KOPT-K1 (cell line): ENCODE results near the gene MAP4.

ENCODE experiments used
- H3K27ac ChIP-seq: fragments of 200-600 bp; sonication (generic); 2 replicates; pipeline ENCODE4 v1.5.1; 2016; ENCODE audit warnings: antibody characterized with exemption, mild to moderate bottlenecking, low read depth, low read length; ENCODE audit not compliant: poor library complexity, severe bottlenecking
- H3K36me3 ChIP-seq: fragments of 200-600 bp; sonication (generic); 2 replicates; pipeline ENCODE4 v1.5.1; 2017; ENCODE audit warnings: antibody characterized with exemption, mild to moderate bottlenecking, low read length, moderate library complexity; ENCODE audit not compliant: insufficient read depth
- H3K9me3 ChIP-seq: fragments of 200-600 bp; sonication (generic); 2 replicates; pipeline ENCODE4 v1.5.1; 2017; ENCODE audit warnings: antibody characterized with exemption, low read length, mild to moderate bottlenecking; ENCODE audit not compliant: insufficient read depth, poor library complexity, severe bottlenecking

Gene MAP4

GRCh38 chr3:47994180-47994579 is 22.0 kb downstream of the MAP4 start:
- H3K9me3 ChIP-seq, result no peaks in the 10 kb centered on the region
- H3K36me3 ChIP-seq, result peaks cover 31% of the 10 kb centered on the region
- no peak overlapping the region for H3K27ac ChIP-seq

GRCh38 chr3:47991341-47991740 is 24.9 kb downstream of the MAP4 start:
- H3K9me3 ChIP-seq, result no peaks in the 10 kb centered on the region
- no peak overlapping the region for H3K27ac ChIP-seq
- H3K36me3 ChIP-seq, result peaks cover 35% of the 10 kb centered on the region

- Histone ChIP-seq H3K27ac (no peak overlapping the region), H3K9me3 (no peaks in the 10 kb centered on the region), H3K36me3 (peaks cover 29% of the 10 kb centered on the region)
Observed at GRCh38 chr3:47989981-47990440, 26.2 kb downstream of the MAP4 start.

GRCh38 chr3:47985381-47985780 is 30.8 kb downstream of the MAP4 start:
- no peaks in the 10 kb centered on the region for H3K9me3 ChIP-seq
- H3K27ac ChIP-seq, result no peak overlapping the region
- H3K36me3 ChIP-seq, result peaks cover 5% of the 10 kb centered on the region

- Histone ChIP-seq H3K36me3 (peaks cover 5% of the 10 kb centered on the region), H3K27ac (no peak overlapping the region), H3K9me3 (no peaks in the 10 kb centered on the region)
Observed at GRCh38 chr3:47984075-47984728, 32.0 kb downstream of the MAP4 start.

- H3K9me3 ChIP-seq, result no peaks in the 10 kb centered on the region
- no peak overlapping the region for H3K27ac ChIP-seq
- H3K36me3 ChIP-seq, result no peaks in the 10 kb centered on the region
Observed at GRCh38 chr3:47980795-47981194, 35.4 kb downstream of the MAP4 start.

GRCh38 chr3:47979070-47979469 is 37.1 kb downstream of the MAP4 start:
- no peaks in the 10 kb centered on the region for H3K9me3 ChIP-seq
- H3K27ac ChIP-seq, result no peak overlapping the region

GRCh38 chr3:47978386-47978785 is 37.8 kb downstream of the MAP4 start:
- Histone ChIP-seq H3K27ac (no peak overlapping the region), H3K36me3 (no peaks in the 10 kb centered on the region; the same call in 1 of the 2 replicates), H3K9me3 (no peaks in the 10 kb centered on the region)

More at GRCh38 chr3:47979070-47979469, 37.1 kb downstream of the MAP4 start:
- H3K36me3 ChIP-seq, result no peaks in the 10 kb centered on the region

GRCh38 chr3:47976135-47976732 is 40.0 kb downstream of the MAP4 start:
- no peaks in the 10 kb centered on the region; the same call in 1 of the 2 replicates for H3K36me3 ChIP-seq
- H3K9me3 ChIP-seq, result no peaks in the 10 kb centered on the region
- H3K27ac ChIP-seq, result peak overlapping the region; percentile 35

- Histone ChIP-seq H3K36me3 (no peaks in the 10 kb centered on the region; the same call in 1 of the 2 replicates), H3K9me3 (no peaks in the 10 kb centered on the region), H3K27ac (no peak overlapping the region)
Observed at GRCh38 chr3:47974974-47975470, 41.2 kb downstream of the MAP4 start.

GRCh38 chr3:47971081-47971480 is 45.1 kb downstream of the MAP4 start:
- no peak overlapping the region for H3K27ac ChIP-seq
- no peaks in the 10 kb centered on the region for H3K9me3 ChIP-seq
- no peaks in the 10 kb centered on the region; the same call in 1 of the 2 replicates for H3K36me3 ChIP-seq

- H3K9me3 ChIP-seq, result no peaks in the 10 kb centered on the region
Observed at GRCh38 chr3:47964740-47965139, 51.5 kb downstream of the MAP4 start.

GRCh38 chr3:47961815-47962606 is 54.2 kb downstream of the MAP4 start:
- no peaks in the 10 kb centered on the region for H3K9me3 ChIP-seq
- no peaks in the 10 kb centered on the region for H3K36me3 ChIP-seq
- peak overlapping the region; percentile 42 for H3K27ac ChIP-seq

More at GRCh38 chr3:47964740-47965139, 51.5 kb downstream of the MAP4 start:
- no peak overlapping the region for H3K27ac ChIP-seq
- H3K36me3 ChIP-seq, result no peaks in the 10 kb centered on the region

GRCh38 chr3:47961036-47961435 is 55.2 kb downstream of the MAP4 start:
- Histone ChIP-seq H3K36me3 (no peaks in the 10 kb centered on the region), H3K9me3 (no peaks in the 10 kb centered on the region), H3K27ac (peak overlapping the region; percentile 42)

- Histone ChIP-seq H3K36me3 (no peaks in the 10 kb centered on the region), H3K9me3 (no peaks in the 10 kb centered on the region), H3K27ac (no peak overlapping the region)
Observed at GRCh38 chr3:47956521-47956920, 59.7 kb downstream of the MAP4 start.
